Testis (tissue), 3 donors: Measurements from ENCODE around the gene HS3ST4. TPM values are rescaled to one million over a fixed set of nuclear protein-coding genes. Genes with fewer than 3 reads are reported as not detected.

Experiments used
- DNase-seq: peaks from one replicate; pipeline ENCODE4 v3.0.0-alpha.2; 2019
- H3K27ac ChIP-seq, 2 donors: fragments of 200-600 bp; sonication (generic); one replicate each; pipeline ENCODE4 v1.5.1; 2019
- H3K27me3 ChIP-seq: fragments of 200-600 bp; sonication (generic); one replicate; pipeline ENCODE4 v1.5.1; 2019
- H3K36me3 ChIP-seq: fragments of 200-600 bp; sonication (generic); one replicate; pipeline ENCODE4 v1.5.1; 2017; ENCODE audit warnings: low read depth; ENCODE audit errors: missing control alignments
- H3K4me1 ChIP-seq: fragments of 200-600 bp; sonication (generic); one replicate; pipeline ENCODE4 v1.5.1; 2019
- H3K4me3 ChIP-seq, 2 donors: fragments of 200-600 bp; sonication (generic); one replicate each; pipeline ENCODE4 v1.5.1; 2017 to 2019
- H3K9me3 ChIP-seq: fragments of 200-600 bp; sonication (generic); one replicate; pipeline ENCODE4 v1.5.1; 2017
- POLR2A ChIP-seq: fragments of 450-650 bp; IDR thresholded peaks from one replicate; pipeline ENCODE4 v1.6.1; 2017; ENCODE audit warnings: antibody characterized with exemption, mild to moderate bottlenecking, moderate library complexity
- WGBS, 2 donors: methylation state at CpG; one replicate each; pipeline ENCODE4 v1.1.5; 2018; 5-methylcytosine and 5-hydroxymethylcytosine counted together
- intact Hi-C: fragments of 100-400 bp; cut with DNase I; formaldehyde crosslinking; loops from one replicate; pipeline ENCODE4 v1.15.1; 2023; ENCODE audit warnings: low total_unique reads
- polyA plus RNA-seq: library from polyadenylated mRNA; stranded (reverse); fragments of 350-450 nt; fragmentation: Illumina TruSeq; extraction: RNeasy Lipid Tissue Mini Kit (QIAGEN cat#74804); gene quantifications from one replicate; pipeline ENCODE4 v1.2.3, GENCODE V29; 2014; ENCODE audit warnings: low read depth, low replicate concordance; ENCODE audit not compliant: insufficient read depth
- total RNA-seq, 2 donors: library from RNA; depleted of rRNA; stranded (reverse); fragments of >200 nt; gene quantifications; one replicate each; pipeline ENCODE4 v1.2.3, GENCODE V29; 2016
- TF ChIP-seq, protein P1 (sequence below), 3 experiments: fragments of 450-650 bp in 2 of 3; fragments of 200-600 bp in 1 of 3; sonication (generic) in 1 of 3; IDR thresholded peaks; one replicate each; pipeline ENCODE4 v1.5.1; 2016 to 2019; ENCODE audit warnings: antibody characterized with exemption in 3 of 3, mild to moderate bottlenecking in 2 of 3, moderate library complexity in 1 of 3

Gene HS3ST4
- total and polyA plus RNA-seq, 3 donors from 2014 or later = 0.37 to 2.7 (median 2.6) TPM

DNA sequence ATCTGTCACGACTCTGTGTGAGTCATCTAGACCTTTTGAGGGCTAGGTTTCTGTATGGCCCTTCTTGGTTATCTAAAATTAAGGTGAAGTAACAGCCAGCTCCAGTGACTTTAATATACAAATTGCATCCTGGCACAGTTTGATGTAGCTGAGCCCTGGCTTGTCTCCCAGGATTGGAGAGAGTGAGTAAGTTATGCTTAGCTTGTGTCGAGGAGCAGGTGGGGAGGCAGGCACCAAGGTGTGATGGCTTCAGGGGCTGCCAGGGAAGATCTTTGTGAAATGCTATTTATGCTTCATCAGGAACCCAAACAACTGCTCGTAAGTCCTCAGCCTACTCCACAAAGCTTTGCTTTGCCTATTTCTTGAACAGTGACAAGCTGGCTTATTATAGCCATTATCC is 261.2 kb downstream of the HS3ST4 start:
- 75 to 85% methylated on average over 3 of the region's 3 CpGs for WGBS, 2 donors
- H3K36me3 ChIP-seq = no peaks in the 10 kb centered on the region
- intact Hi-C loops = no loop called here
- no peaks in the 10 kb centered on the region for H3K9me3 ChIP-seq
- H3K4me1 ChIP-seq = no peaks in the 10 kb centered on the region
- no peaks in the 10 kb centered on the region for H3K27me3 ChIP-seq
- no peak overlapping the region for H3K27ac ChIP-seq
- no peak for DNase-seq
- TF ChIP-seq, protein P1, sequence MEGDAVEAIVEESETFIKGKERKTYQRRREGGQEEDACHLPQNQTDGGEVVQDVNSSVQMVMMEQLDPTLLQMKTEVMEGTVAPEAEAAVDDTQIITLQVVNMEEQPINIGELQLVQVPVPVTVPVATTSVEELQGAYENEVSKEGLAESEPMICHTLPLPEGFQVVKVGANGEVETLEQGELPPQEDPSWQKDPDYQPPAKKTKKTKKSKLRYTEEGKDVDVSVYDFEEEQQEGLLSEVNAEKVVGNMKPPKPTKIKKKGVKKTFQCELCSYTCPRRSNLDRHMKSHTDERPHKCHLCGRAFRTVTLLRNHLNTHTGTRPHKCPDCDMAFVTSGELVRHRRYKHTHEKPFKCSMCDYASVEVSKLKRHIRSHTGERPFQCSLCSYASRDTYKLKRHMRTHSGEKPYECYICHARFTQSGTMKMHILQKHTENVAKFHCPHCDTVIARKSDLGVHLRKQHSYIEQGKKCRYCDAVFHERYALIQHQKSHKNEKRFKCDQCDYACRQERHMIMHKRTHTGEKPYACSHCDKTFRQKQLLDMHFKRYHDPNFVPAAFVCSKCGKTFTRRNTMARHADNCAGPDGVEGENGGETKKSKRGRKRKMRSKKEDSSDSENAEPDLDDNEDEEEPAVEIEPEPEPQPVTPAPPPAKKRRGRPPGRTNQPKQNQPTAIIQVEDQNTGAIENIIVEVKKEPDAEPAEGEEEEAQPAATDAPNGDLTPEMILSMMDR (IDR thresholded peaks at IDR 0.05) = no peak
- no peak for TF ChIP-seq POLR2A
- H3K4me3 ChIP-seq = no peak overlapping the region

DNA sequence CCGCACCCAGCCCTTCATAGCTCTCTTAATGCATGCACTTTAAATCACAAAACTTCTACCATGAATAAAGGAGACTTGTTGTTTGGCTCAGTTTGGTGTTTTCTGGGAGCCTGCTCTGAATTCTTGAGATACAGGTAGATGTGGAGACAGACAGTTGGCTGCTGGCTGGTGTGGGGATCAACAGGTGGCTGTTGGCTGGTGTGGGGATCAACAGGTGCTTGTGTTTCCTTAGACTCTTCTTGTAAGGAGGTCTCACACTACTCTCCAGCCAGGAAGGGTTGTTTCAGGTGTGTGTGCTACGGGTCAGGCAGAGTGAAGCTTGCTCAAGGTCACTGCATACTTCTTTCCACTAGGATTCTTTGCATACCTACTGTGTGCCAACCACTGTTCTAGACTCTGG is 265.9 kb downstream of the HS3ST4 start:
- DNase-seq = no peak
- no peak overlapping the region for H3K27ac ChIP-seq
- H3K36me3 ChIP-seq = no peaks in the 10 kb centered on the region
- no peaks in the 10 kb centered on the region for H3K4me1 ChIP-seq
- no peaks in the 10 kb centered on the region for H3K9me3 ChIP-seq
- intact Hi-C loops = no loop called here
- no peak for TF ChIP-seq POLR2A
- TF ChIP-seq, protein P1 (IDR thresholded peaks at IDR 0.05) = no peak
- WGBS, 2 donors = 60 to 89% methylated on average over 1 to 2 of the region's 2 CpGs
- H3K27me3 ChIP-seq = no peaks in the 10 kb centered on the region
- no peak overlapping the region for H3K4me3 ChIP-seq

DNA sequence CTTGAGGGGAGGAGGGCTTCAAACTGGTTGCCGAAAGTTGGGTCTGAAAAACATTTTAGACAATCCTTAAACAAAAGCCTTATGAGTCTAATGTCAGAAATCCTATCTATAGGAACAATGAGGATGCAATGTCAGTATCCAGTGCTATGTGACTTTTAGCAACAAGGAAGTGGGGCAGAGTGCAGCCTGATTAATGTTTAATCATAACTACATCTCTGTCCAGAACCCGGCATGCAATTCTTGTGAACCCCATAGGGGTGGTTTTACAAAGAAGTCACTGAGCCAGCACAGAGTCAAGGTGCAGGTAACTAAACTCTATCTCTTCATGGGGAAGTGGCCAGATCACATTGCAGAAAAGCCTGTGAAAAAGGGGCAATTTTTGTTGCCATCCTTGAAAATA is 267.5 kb downstream of the HS3ST4 start:
- H3K9me3 ChIP-seq = no peaks in the 10 kb centered on the region
- H3K36me3 ChIP-seq = no peaks in the 10 kb centered on the region
- H3K27ac ChIP-seq = no peak overlapping the region
- intact Hi-C loops = no loop called here
- H3K4me1 ChIP-seq = no peaks in the 10 kb centered on the region
- H3K27me3 ChIP-seq = no peaks in the 10 kb centered on the region
- no peak overlapping the region for H3K4me3 ChIP-seq
- TF ChIP-seq POLR2A = no peak
- TF ChIP-seq, protein P1 (IDR thresholded peaks at IDR 0.05) = no peak
- WGBS, 2 donors = 90 to 96% methylated on average over 2 of the region's 2 CpGs
- no peak for DNase-seq

DNA sequence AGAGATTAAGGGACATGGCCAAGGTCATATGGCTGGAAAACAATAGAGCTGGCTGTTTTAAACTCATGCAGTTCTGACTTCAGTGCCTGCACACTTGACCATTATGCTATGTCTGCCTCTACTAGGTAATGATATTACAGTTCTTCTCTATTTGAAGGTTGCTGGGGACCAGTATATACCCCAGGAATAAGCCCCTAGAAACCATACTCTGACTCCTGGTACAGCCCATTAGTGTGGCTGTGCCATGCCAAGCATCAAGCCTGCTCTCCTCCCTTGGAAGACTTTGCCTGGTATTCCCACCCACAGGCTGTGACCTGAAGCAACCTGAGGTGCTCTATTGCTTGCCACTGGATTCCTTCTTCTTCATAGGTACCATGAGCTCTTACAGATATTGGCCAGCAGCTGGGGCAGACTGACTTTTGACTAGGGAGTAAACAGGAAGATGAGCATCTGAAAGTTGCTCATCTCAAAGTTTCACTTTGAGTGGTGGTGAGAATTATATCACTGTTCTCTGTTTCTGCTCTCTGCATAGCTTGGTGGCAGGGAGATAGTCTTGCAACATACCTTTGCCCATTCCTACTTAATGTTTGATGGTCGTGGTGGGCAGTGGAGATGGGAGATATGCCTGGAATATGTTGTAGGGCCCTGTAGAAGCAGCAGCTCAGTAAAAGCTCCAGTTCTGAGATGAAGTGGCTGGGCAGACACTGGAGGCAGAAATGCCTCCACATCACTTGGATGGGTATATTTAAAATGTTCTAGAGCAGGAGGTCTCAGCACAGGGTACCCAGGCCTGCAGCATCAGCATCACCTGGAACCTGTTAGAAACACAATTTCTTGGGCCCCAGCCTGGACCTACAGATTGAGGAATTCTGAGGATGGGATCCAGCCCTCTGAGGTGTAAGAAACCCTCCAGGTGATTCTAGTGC is 274.7 kb downstream of the HS3ST4 start:
- DNase-seq = no peak
- Histone ChIP-seq H3K27ac (no peak overlapping the region), H3K27me3 (no peaks in the 10 kb centered on the region), H3K4me1 (no peaks in the 10 kb centered on the region), H3K9me3 (no peaks in the 10 kb centered on the region), H3K36me3 (no peaks in the 10 kb centered on the region), H3K4me3 (no peak overlapping the region)
- TF ChIP-seq, protein P1 (IDR thresholded peaks at IDR 0.05) = no peak
- TF ChIP-seq POLR2A = no peak
- 58 to 76% methylated on average over 1 of the region's 1 CpG for WGBS, 2 donors
- intact Hi-C loops = no loop called here

DNA sequence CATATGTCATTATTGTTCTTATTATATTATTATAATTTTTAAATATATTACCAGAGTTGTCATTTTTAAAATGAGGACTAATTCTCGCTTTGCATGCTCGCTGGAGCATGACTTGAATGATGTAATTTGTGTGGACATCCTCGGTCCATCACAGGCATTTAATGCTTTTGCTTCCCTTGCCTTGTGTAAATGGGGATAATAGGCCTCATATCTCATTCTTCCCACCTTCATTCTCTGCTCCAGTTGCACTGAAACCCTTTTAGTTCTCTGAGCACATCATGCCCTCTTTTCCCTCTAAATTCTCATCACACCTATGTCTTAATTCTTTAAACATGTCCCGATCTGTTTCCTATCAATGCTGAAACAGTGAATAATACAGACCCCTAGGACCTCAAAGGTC is 285.4 kb downstream of the HS3ST4 start:
- Histone ChIP-seq H3K4me3 (no peak overlapping the region), H3K4me1 (no peaks in the 10 kb centered on the region), H3K27me3 (no peaks in the 10 kb centered on the region), H3K36me3 (no peaks in the 10 kb centered on the region), H3K9me3 (no peaks in the 10 kb centered on the region), H3K27ac (no peak overlapping the region)
- DNase-seq = no peak
- 87% methylated on average over 4 of the region's 4 CpGs for WGBS, 2 donors
- intact Hi-C loops = no loop called here
- TF ChIP-seq, protein P1 (IDR thresholded peaks at IDR 0.05) = no peak
- TF ChIP-seq POLR2A = no peak
